IPS-15b (cell line): Measurements from ENCODE around the gene USP19.

Source experiments
- H3K27me3 ChIP-seq: one replicate; pipeline ENCODE4 v1.6.1; 2013; ENCODE audit warnings: low read length; ENCODE audit not compliant: control insufficient read depth, insufficient read depth
- H3K36me3 ChIP-seq: one replicate; pipeline ENCODE4 v1.6.1; 2013; ENCODE audit warnings: low read length; ENCODE audit not compliant: control insufficient read depth, insufficient read depth
- H3K4me1 ChIP-seq: one replicate; pipeline ENCODE4 v1.6.1; 2013; ENCODE audit warnings: mild to moderate bottlenecking, low read length; ENCODE audit not compliant: control insufficient read depth, insufficient read depth
- H3K4me3 ChIP-seq: one replicate; pipeline ENCODE4 v1.5.1; 2013; ENCODE audit warnings: low read depth, low read length
- H3K9ac ChIP-seq: one replicate; pipeline ENCODE4 v1.6.1; 2013; ENCODE audit warnings: low read depth, mild to moderate bottlenecking, low read length
- H3K9me3 ChIP-seq: one replicate; pipeline ENCODE4 v1.6.1; 2013; ENCODE audit warnings: mild to moderate bottlenecking, low read length; ENCODE audit not compliant: control insufficient read depth, insufficient read depth

USP19 gene

GRCh38 chr3:49111347-49111746 is 9.3 kb downstream of the USP19 start:
- Histone ChIP-seq H3K9ac (no peak overlapping the region), H3K36me3 (peaks cover 72% of the 10 kb centered on the region), H3K9me3 (no peaks in the 10 kb centered on the region), H3K27me3 (no peaks in the 10 kb centered on the region), H3K4me1 (no peaks in the 10 kb centered on the region), H3K4me3 (no peak overlapping the region)

GRCh38 chr3:49110780-49111179 is 9.8 kb downstream of the USP19 start:
- peaks cover 66% of the 10 kb centered on the region for H3K36me3 ChIP-seq
- peaks cover 1% of the 10 kb centered on the region for H3K4me1 ChIP-seq
- H3K4me3 ChIP-seq: no peak overlapping the region
- H3K27me3 ChIP-seq: no peaks in the 10 kb centered on the region
- no peak overlapping the region for H3K9ac ChIP-seq
- no peaks in the 10 kb centered on the region for H3K9me3 ChIP-seq

GRCh38 chr3:49108346-49108745 is 12.3 kb downstream of the USP19 start:
- Histone ChIP-seq H3K27me3 (no peaks in the 10 kb centered on the region), H3K36me3 (peaks cover 45% of the 10 kb centered on the region), H3K9ac (no peak overlapping the region), H3K4me3 (no peak overlapping the region), H3K4me1 (peaks cover 7% of the 10 kb centered on the region), H3K9me3 (no peaks in the 10 kb centered on the region)

- peak within 1 kb of the TSS; percentile 95 for H3K9ac ChIP-seq
- H3K4me3 ChIP-seq: peak within 1 kb of the TSS; percentile 80
- peaks cover 47% of the 10 kb centered on the region for H3K36me3 ChIP-seq
- H3K9me3 ChIP-seq: no peaks in the 10 kb centered on the region
- no peaks in the 10 kb centered on the region for H3K27me3 ChIP-seq
- peaks cover 7% of the 10 kb centered on the region for H3K4me1 ChIP-seq
Observed at GRCh38 chr3:49104427-49105291, 16.0 kb downstream of the USP19 start, which contains the start of gene QARS1. Gene QARS1 (minus strand): TSS chr3:49104757. CDS start chr3:49104733, 24 bp downstream.

GRCh38 chr3:49104052-49104426 is 16.6 kb downstream of the USP19 start:
- Histone ChIP-seq H3K4me1 (peaks cover 7% of the 10 kb centered on the region), H3K9me3 (no peaks in the 10 kb centered on the region), H3K4me3 (peak overlapping the region; percentile 80), H3K36me3 (peaks cover 49% of the 10 kb centered on the region), H3K9ac (peak overlapping the region; percentile 95), H3K27me3 (no peaks in the 10 kb centered on the region)

GRCh38 chr3:49100046-49100615 is 20.5 kb downstream of the USP19 start:
- no peak overlapping the region for H3K4me3 ChIP-seq
- H3K4me1 ChIP-seq: peaks cover 3% of the 10 kb centered on the region
- H3K36me3 ChIP-seq: peaks cover 57% of the 10 kb centered on the region
- H3K9ac ChIP-seq: no peak overlapping the region
- H3K9me3 ChIP-seq: no peaks in the 10 kb centered on the region
- no peaks in the 10 kb centered on the region for H3K27me3 ChIP-seq

- no peaks in the 10 kb centered on the region for H3K27me3 ChIP-seq
- H3K36me3 ChIP-seq: peaks cover 57% of the 10 kb centered on the region
- no peaks in the 10 kb centered on the region for H3K9me3 ChIP-seq
- no peak overlapping the region for H3K9ac ChIP-seq
- H3K4me3 ChIP-seq: no peak overlapping the region
- peaks cover 3% of the 10 kb centered on the region for H3K4me1 ChIP-seq
Observed at GRCh38 chr3:49098910-49099630, 21.6 kb downstream of the USP19 start.

- Histone ChIP-seq H3K4me1 (peaks cover under 1% of the 10 kb centered on the region), H3K4me3 (no peak overlapping the region), H3K9ac (no peak overlapping the region), H3K9me3 (no peaks in the 10 kb centered on the region), H3K27me3 (no peaks in the 10 kb centered on the region), H3K36me3 (peaks cover 57% of the 10 kb centered on the region)
Observed at GRCh38 chr3:49098429-49098828, 22.2 kb downstream of the USP19 start.

- H3K4me1 ChIP-seq: peaks cover 5% of the 10 kb centered on the region
- peaks cover 14% of the 10 kb centered on the region for H3K36me3 ChIP-seq
- no peaks in the 10 kb centered on the region for H3K9me3 ChIP-seq
- no peaks in the 10 kb centered on the region for H3K27me3 ChIP-seq
- H3K4me3 ChIP-seq: peak within 1 kb of the TSS; percentile 82
- H3K9ac ChIP-seq: peak within 1 kb of the TSS; percentile 82
Observed at GRCh38 chr3:49093853-49094767, 26.5 kb downstream of the USP19 start, which contains the start of gene QRICH1. Gene QRICH1 (minus strand): TSS chr3:49094071. CDS start chr3:49077017, 17,054 bp downstream.

GRCh38 chr3:49092938-49093852 is 27.4 kb downstream of the USP19 start:
- Histone ChIP-seq H3K9me3 (no peaks in the 10 kb centered on the region), H3K4me3 (peak overlapping the region; percentile 82), H3K27me3 (no peaks in the 10 kb centered on the region), H3K9ac (peak overlapping the region; percentile 82), H3K4me1 (peaks cover 5% of the 10 kb centered on the region), H3K36me3 (peaks cover 5% of the 10 kb centered on the region)
